HFF-Myc (cell line): ENCODE results near the gene OR13J1.

Experiments used
- DNase-seq: peaks from one replicate; pipeline ENCODE4 v3.0.0-alpha.2; 2011; ENCODE audit warnings: low read depth; ENCODE audit errors: extremely low read depth
- H3K4me3 ChIP-seq: replicated peaks from 2 replicates; pipeline ENCODE4 v1.5.1; 2011; ENCODE audit warnings: low read depth, mild to moderate bottlenecking, control low read depth, low read length
- CTCF ChIP-seq: IDR thresholded peaks from 2 replicates; pipeline ENCODE4 v1.5.1; 2012; ENCODE audit warnings: mild to moderate bottlenecking, low read depth, low read length, control low read depth; ENCODE audit errors: missing control alignments

OR13J1 gene

GRCh38 chr9:35832814-35833213 lies 37.4 kb downstream of the OR13J1 start:
- no peak for DNase-seq
- no peak overlapping the region for H3K4me3 ChIP-seq
- no peak for TF ChIP-seq CTCF

GRCh38 chr9:35831040-35831439 lies 39.2 kb downstream of the OR13J1 start:
- no peak for TF ChIP-seq CTCF
- DNase-seq: no peak
- H3K4me3 ChIP-seq: no peak overlapping the region

- H3K4me3 ChIP-seq: peak overlapping the region; percentile 54
- TF ChIP-seq CTCF: no peak
Measured at GRCh38 chr9:35829764-35830096, 40.5 kb downstream of the OR13J1 start.

GRCh38 chr9:35829084-35829763 lies 41.0 kb downstream of the OR13J1 start, which contains the start of gene TMEM8B:
TSS of gene TMEM8B (plus strand) at chr9:35829228. CDS start at chr9:35829448, 220 bp downstream.
- peak within 1 kb of the TSS; percentile 54 for H3K4me3 ChIP-seq
- no peak for TF ChIP-seq CTCF
- no peak for DNase-seq

More at GRCh38 chr9:35829764-35830096, 40.5 kb downstream of the OR13J1 start:
- no peak for DNase-seq

GRCh38 chr9:35828716-35829083 lies 41.5 kb downstream of the OR13J1 start, which contains the start of gene FAM221B:
TSS of gene FAM221B (minus strand) at chr9:35828732. CDS start at chr9:35826161, 2,571 bp downstream.
- no peak for TF ChIP-seq CTCF
- H3K4me3 ChIP-seq: peak within 1 kb of the TSS; percentile 54
- DNase-seq: no peak

GRCh38 chr9:35827486-35827885 lies 42.7 kb downstream of the OR13J1 start:
- TF ChIP-seq CTCF: no peak
- no peak for DNase-seq
- no peak overlapping the region for H3K4me3 ChIP-seq
